HG03575 (cell line): ENCODE data around the gene GARRE1.
"Not testable (repeated sequence)": the region's sequence is repeated elsewhere in the genome, so short reads cannot be mapped to it uniquely, and the experiment has no call there.

Experiments used
- ATAC-seq: cut with Tn5 transposase; IDR thresholded peaks from one replicate; pipeline ENCODE4 v1.9.1; 2021; ENCODE audit not compliant: unreplicated experiment, insufficient number of reproducible peaks, low FRiP score; ENCODE audit errors: extremely low read depth

Gene GARRE1, protein sequence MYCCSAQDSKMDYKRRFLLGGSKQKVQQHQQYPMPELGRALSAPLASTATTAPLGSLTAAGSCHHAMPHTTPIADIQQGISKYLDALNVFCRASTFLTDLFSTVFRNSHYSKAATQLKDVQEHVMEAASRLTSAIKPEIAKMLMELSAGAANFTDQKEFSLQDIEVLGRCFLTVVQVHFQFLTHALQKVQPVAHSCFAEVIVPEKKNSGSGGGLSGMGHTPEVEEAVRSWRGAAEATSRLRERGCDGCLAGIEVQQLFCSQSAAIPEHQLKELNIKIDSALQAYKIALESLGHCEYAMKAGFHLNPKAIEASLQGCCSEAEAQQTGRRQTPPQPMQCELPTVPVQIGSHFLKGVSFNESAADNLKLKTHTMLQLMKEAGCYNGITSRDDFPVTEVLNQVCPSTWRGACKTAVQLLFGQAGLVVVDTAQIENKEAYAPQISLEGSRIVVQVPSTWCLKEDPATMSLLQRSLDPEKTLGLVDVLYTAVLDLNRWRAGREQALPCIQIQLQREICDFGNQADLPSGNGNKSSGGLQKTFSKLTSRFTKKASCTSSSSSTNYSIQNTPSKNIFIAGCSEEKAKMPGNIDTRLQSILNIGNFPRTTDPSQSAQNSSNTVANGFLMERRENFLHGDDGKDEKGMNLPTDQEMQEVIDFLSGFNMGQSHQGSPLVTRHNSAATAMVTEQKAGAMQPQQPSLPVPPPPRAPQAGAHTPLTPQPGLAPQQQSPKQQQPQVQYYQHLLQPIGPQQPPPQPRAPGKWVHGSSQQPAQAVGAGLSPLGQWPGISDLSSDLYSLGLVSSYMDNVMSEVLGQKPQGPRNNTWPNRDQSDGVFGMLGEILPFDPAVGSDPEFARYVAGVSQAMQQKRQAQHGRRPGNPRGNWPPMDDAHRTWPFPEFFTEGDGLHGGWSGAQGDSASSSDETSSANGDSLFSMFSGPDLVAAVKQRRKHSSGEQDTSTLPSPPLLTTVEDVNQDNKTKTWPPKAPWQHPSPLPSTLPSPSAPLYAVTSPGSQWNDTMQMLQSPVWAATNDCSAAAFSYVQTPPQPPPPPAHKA (N-terminal part only)

DNA sequence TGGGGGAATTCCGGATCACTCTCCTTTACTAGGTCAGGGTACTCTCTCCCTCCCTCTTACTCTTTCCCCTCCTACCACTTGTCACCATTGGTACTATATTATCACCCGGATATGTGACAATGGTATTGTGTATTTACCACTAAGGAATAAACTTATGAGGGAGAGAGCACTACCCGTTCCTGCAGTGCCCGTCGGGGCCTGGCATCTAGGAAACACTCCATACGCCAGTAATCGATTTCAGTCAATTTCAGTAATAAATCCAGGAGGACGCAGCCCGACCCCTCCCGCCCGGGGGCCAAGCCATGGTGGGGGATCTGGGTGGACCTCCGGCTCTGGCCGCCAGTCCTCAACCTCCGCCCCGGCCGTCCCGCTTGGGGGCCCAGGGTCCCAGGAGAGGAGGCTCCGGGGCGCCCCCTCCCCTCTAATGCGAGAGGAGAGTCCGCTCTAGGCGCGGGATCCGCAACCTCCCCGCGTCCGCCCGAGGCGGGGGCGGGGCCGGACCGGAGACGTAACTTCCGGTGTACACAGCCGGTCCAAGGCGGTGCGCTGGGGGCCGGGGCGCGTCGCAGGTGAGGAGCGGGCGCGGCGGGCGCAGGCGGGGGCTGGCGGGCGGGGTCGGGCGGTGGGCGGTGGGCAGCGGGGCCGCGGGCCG lies at the start of gene GARRE1:
Gene GARRE1 (plus strand): TSS at position 509 of the 652 bp plus-strand sequence. CDS start 45,920 bp downstream, outside the sequence.
- ATAC-seq: no peak

DNA sequence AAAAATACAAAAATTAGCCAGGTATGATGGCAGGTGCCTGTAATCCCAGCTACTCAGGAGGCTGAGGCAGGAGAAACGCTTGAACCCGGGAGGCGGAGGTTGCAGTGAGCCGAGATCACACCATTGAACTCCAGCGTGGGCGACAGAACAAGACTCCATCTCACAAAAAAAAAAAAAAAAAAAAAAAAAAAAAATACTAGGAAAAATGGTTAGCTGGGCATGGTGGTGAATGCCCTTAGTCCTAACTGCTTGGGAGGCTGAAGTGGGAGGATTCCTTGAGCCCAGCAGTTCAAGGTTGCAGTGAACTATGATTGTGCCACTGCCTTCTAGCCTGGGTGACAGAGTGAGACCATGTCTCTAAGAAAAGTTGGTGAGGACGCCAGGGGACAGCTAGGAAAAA lies 49.0 kb upstream of the GARRE1 start:
- ATAC-seq: not testable (repeated sequence)

DNA sequence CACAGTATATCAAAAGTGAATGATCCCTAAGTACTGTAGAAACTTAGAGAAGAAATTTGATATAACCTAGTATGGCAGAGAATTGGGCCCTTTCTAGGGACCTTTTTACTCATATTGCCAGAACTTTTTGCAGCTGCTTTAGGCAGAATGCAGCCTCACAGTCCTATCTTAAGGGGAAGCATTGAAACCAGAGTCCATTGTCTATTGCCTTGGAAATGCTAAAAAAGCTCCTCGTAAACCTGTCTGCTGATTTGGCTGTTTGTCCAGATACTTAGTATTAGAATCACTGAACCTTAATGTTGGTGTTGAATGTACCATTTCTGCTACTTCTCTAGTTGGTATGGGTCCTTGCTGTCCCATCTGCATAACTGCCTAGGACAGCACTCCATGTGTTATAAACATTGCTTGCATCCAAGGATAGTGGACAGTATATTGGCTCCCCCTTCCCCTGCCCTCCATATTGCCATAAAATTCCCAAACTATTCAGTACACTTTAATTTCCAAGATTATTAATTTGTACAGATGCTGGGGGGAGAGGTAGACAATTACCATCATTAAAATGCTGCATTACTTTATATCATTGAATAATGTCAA lies 46.0 kb upstream of the GARRE1 start:
- no peak for ATAC-seq

DNA sequence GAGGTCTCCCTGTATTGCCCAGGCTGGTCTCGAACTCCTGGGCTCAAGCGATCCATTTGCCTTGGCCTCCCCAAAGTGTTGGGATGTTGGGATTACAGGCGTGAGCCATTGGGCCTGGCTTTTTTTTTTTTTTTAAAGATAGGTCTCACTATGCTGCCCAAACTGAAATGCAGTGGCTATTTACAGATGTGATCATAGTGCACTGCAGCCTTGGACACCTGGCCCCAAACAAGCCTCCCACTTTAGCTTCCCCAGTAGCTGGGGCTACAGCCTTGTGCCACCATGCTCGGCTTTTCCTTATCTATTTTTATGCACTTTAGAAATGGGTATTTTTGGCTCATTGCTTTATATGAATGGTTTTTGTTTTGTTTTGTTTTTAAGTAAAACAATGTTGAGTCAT lies 44.6 kb upstream of the GARRE1 start:
- no peak for ATAC-seq

DNA sequence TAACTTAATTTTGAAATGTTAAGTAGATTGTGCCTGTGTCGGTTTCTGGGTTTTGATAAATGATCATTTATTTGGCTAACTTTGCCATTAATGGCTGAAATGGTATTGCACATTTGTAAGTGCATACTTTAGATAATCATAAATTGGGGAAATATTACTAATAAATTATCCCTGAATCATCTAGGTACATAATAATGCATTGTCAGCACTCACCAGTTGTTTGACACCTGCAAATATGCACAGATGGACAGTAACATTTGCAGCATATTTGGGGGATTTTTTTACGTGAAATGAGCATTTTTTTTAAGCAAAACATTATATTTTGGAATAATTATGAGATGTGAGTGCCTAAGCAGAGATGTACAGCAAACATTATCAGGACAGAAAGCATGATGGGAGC lies 41.1 kb upstream of the GARRE1 start:
- ATAC-seq: no peak

DNA sequence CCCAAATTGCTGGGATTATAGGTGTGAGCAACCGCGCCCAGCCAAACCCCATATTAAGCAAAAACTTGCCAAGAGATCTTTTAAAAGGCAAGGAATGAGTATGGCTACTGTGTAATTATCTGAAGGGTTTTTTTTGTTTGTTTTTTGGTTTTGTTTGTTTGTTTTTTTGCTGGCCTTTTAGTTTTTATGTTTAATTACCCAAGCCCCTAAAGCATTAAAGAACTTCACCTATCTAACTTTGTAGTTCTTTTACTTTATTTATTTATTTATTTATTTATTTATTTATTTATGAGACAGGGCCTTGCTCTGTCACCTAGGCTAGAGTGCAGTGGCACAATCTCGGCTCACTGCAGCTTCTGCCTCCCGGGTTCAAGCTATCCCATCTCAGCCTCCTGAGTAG lies 40.3 kb upstream of the GARRE1 start:
- no peak for ATAC-seq

DNA sequence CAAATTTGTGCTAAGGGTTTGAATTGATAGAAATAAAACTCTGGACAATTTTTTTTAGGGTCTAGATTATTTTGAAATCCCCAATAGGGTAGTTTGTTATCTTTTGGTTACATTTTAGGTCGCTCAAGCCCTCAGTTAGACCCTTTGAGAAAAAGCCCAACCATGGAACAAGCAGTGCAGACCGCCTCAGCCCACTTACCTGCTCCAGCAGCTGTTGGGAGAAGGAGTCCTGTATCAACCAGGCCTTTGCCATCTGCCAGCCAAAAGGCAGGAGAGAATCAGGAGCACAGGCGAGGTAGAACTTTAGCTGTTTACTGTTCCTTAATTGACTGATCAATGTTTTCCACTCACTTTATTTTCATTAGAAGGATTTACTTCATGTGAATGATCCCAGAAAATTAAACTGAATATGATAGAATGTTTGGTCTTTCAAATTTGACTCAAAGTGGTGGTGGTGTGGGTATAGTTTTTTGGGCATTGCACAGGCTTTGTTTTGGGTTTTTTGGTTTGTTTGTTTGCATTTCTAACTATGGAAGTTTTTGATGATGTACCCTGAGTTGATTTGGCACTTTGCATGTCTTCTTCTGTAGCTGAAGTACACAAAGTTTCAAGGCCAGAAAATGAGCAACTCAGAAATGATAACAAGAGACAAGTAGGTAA lies 39.2 kb upstream of the GARRE1 start:
- no peak for ATAC-seq

DNA sequence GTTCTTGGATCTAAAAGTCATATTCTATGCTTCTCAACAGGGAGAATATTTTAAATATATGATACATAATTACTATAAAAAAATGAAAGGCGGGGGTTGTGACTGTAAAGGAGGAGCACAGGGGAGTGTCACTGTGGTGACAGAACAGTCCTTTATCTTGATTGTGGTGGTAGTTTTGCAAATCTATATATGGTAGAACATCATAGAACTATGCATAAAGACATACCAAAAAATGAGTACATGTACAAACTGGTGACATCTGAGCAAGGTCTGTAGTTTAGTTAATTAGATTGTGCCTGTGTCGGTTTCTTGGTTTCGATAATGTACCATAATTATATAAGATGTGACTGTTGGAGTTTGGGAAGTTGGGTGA lies 38.7 kb upstream of the GARRE1 start:
- no peak for ATAC-seq

DNA sequence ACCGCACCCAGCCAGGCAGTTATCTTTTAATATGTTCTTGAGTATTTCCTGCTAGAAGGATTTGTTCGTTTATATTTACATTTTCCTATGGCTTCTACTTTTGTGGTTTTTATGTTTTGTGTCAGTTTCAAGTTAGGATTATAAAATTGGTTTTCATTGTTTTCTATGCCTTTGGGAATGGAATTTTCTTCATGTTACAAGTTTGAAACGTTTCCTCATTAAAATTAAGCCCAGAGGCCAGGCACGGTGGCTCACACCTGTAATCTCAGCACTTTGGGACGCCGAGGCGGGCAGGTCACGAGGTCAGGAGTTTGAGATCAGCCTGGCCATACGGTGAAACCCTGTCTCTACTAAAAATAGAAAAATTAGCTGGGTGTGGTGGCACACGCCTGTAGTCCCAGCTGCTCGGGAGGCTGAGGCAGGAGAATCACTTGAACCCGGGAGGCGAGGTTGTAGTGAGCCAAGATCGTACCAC lies 37.6 kb upstream of the GARRE1 start:
- not testable (repeated sequence) for ATAC-seq

DNA sequence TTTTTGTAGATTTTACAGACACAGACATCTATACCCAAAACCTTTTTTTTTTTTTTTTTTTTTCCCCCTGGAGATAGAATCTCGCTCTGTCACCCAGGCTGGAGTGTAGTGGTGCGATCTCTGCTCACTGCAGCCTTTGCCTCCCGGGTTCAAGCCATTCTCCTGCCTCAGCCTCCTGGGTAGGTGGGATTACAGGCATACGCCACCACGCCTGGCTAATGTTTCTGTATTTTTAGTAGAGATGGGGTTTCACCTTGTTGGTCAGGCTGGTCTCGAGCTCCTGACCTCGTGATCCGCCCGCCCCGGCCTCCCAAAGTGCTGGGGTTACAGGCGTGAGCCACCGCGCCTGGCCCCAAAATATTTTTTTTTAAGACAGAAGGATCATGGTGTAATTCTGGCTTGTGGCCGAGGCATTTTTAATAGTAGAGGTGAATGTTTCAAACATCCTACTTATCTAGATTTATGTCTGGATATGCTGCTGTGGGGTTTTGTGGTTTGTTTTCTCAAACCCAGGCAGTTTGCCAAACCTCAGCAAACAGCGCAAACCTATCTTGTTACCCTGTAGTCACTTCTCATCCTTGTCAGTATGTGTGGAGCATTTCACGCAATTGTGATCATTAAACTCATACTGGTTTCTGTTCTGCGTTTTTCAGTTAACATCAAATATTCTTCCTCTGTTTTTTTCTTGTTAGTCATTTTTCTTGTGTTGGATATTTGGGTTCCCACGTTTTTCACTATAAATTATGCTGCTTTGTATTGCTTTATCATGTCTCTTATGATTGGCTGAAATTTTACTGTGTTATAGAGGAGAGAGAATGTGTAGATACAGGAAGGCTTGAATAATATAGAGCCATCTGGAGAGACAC lies 36.2 kb upstream of the GARRE1 start:
- no peak for ATAC-seq

DNA sequence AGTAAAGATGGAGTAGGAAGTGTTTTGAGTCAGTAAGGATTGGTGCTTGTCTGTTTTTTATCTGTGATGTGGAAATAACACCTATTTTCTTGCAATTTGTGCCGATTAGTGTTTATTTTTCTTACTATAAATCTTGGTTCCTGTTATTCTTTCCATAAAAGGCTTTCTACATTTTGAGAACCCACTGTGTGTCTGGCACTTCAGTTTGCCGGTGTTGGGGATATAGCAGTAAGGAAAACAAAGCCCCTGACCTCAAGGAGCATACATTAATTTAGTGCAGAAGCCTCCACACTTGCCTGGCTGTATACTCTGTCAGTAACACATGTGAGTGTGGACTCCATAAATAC lies 35.6 kb upstream of the GARRE1 start:
- ATAC-seq: no peak

DNA sequence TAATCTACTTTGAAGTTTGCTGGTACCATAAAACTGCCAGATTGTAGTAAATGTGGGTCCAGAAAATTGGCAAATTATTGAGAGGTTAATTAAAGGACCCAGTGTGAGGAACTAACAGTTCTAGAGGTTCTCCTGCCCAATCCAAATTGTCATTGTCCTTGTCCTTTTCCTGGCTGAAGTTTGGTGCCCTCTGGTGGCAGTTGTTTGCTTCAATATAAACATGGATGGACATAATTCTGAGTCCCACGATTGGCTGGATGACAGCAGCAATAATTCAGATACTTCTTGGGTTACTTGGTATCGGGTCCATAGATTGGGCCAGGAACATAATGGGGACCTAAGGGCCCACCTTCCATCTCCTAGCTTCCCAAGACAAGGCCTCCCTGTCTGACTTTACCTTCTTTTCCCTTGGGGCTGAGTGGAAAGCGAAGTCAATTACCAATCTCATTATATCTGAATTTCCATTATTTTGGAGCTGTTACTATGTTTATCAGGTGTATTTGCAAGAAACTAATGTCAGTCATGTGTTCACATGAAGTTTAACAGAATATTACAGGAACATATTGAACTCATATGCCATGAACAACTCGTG lies 33.8 kb upstream of the GARRE1 start:
- no peak for ATAC-seq

DNA sequence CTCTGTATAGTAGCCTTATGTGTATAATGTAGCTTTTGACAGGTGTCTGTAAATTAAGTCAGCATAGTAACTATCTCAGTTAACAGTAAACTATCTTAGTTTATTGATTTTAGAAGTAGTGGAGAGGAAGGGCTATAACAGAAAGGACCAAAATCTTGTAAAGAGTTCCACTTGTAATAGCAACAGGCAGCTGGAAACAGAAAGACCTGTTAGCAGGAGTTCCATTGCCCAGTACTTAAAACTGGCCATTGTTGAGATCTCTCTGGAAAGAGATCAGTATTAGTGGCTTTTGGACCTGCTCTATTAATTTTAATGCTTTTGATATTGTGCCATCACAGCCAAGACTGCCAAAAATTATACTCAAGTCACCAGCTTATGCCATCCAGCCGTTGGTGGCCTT lies 32.0 kb upstream of the GARRE1 start:
- ATAC-seq: no peak

DNA sequence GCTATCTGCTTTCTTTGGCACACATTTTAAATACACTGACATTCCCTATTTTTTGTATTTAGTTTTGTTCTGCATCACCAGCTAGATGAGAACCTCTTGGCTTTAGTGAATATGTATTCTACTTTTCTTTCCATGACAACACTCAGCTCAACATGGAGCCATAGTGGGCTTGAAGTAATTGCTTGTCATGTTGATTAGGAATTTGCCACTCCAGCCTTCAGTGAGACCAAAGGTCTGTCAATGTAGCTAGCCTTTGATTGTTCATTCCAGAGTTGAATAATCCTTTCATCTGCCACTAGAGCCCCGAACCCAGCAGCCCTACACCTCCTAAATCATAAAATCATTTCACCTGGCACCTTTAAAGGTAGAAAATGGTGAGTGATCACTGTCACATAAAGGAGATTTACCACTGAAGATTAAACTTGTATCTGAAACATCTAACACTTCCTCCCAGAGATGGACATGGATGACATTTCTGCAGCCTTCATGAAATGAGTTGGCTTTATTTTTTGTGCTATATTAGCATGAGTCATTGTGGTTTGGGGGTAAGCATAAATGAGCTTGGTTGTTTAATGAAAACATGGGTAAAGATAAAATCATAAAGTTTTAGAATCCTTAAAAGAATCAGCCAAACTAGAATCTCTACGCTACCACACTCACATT lies 29.2 kb upstream of the GARRE1 start:
- ATAC-seq: no peak

DNA sequence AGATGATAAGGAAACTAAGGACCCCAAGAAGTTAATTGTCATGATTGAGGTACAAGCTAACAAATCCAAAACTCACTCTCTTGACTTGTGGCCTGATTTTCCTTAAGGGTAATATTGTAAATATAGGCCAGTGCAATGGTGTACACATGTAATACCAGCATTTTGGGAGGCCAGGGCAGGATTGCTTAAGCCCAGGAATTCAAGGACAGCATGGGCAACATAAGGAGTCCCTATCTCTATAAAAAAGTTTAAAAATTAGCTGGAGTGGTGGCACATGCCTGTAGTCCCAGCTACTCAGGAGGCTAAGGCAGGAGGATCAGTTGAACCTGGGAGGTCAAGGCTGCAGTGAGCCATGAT lies 28.7 kb upstream of the GARRE1 start:
- no peak for ATAC-seq

DNA sequence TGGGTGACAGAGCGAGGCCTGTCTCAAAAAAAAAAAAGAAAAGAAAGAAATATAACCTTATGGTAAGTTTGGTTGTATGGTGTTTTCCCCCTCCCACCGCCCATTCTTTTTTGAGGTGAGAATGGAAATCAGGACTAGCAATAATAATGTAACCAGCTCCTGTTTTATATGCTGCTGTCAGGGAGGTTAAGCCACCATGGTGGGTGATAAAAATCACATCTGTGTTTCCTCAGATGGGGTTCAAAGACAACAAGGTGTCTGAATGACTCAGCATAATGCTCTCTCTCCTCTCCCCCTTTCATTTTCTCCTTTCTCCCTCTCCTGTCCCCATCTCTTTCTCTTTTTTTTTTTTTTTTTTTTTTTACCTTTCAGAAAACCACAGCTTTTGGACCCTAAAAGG lies 28.3 kb upstream of the GARRE1 start:
- no peak for ATAC-seq

DNA sequence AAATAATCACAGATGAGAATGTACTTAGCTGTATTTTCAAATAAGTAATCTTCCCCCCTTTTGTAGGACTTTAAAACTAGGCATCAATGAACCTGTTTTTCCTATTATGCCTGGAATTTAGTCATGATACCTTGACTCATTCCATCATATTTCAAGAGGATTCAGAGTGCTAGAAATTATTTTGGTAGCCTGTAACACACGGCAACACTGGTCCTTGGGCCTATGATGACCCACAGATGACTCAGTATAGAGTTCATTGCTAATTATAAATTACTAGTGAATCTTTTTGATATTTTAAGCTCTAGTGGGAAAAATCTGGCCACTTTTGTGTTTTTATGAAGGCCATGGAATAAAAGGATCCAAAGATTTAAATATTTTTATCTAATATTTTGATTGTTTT lies 26.0 kb upstream of the GARRE1 start:
- ATAC-seq: no peak
